Activated T-cell treated with anti-CD3 and anti-CD28 coated beads for 24 hours (primary cell): Measurements from ENCODE around the gene TEP1.
"Not testable (repeated sequence)": the region's sequence is repeated elsewhere in the genome, so short reads cannot be mapped to it uniquely, and the experiment has no call there.

Experiments
- DNase-seq: peaks from one replicate; pipeline ENCODE4 v3.0.0-alpha.2; 2020; ENCODE audit warnings: low read depth

TEP1 gene

DNA sequence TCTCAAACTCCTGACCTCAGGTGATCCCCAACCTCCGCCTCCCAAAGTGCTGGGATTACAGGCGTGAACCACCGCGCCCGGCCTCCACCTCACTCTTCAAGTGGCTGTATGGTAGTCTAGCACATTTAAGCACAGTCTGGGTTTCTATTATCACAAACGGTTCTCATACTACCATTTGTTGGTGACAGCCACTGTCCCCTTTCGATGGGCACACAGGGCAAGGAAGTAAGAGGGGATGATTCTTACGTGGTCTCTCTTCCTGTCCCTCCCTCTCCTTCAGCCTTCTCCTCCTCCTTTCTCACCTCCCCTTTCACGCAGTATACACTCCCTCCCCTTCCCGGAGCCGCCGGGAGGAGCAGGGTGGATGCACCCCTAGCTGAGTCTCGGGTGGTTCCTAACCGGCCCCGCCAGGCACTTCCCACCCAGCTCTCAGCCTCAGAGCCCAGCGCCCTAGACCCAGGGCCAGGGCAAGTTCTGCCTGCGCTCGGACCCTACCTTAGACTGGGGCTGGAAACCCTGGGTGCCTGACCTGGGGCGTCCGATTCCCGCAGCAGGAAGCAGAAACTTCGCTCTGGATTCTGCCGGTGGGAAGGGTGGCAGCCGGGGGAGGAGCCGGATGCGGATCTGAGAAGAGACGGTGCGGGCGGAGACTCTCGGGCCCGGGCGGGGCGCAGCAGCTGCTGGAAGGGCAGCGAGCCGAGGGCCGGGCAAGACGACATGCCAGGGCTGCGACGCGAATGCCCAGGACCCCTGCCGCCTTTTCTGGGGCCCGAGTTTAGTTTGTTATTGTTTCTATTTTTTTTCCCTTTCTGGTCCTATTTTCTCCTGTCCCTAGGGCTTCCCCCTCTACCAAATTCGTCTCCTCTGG is at the start of gene TEP1:
TSS of gene TEP1 (minus strand) at position 626 of the 868 bp plus-strand sequence. CDS start 5,062 bp downstream, outside the sequence.
- peak; percentile 68 for DNase-seq

DNA sequence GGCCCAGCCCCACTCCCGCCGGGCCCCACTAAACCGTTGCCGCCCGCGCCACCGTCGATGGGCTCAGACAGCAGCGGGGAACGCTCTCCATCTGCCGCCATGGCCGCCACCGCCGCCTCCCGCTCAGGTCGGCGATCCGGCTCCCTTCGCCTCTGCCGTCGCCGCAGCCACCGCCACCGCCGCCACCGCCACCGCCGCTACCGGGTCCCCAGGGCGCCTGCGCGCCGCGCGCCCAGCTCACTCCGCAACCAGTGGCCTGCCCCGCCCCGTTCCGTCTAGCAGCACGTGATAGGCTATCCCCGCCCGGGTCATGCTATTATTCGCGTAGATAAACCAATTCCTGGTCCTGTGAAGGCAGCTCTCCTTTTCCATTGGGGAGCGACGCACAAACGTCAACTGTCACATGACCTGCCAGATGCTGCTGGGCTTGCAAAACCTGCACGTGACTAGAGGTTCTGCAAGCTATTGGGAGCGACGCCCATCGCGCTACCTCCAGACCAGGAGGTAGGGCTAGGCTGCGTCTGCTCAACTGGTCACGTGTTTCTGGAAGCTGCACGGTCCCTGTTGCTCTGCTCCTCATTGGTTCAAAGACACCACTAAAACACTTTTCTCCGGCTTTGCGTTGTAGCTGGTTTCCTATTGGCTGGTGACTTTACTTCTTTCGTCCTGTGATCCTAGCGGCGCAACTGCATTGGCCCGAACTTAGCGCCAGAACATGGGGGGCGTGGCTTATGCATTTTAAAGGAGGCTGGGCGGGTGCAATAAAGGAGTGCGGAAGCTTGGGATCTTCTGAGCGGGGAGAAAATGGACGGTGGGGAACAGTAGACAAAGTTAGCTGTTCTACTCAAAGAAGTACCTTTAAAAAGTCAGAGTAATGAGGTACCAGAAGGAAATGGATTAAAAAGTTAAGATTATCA is 48.2 kb upstream of the TEP1 start, which contains the start of gene PIP4P1:
TSS of gene PIP4P1 (minus strand) at position 210 of the 917 bp plus-strand sequence. CDS start at position 101, 109 bp downstream.
- DNase-seq: peak; percentile 98

GRCh38 chr14:20460458-20461224 is 47.3 kb upstream of the TEP1 start:
- DNase-seq: no peak

GRCh38 chr14:20458031-20458789 is 44.9 kb upstream of the TEP1 start:
- DNase-seq: no peak

DNA sequence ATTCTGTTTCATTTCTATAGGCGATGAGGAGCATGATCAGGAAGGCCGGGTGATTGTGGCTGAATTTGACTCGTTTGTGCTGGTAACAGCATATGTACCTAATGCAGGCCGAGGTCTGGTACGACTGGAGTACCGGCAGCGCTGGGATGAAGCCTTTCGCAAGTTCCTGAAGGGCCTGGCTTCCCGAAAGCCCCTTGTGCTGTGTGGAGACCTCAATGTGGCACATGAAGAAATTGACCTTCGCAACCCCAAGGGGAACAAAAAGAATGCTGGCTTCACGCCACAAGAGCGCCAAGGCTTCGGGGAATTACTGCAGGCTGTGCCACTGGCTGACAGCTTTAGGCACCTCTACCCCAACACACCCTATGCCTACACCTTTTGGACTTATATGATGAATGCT is 43.7 kb upstream of the TEP1 start:
- DNase-seq: no peak

GRCh38 chr14:20455355-20456300 is 42.3 kb upstream of the TEP1 start:
- DNase-seq: no peak

DNA sequence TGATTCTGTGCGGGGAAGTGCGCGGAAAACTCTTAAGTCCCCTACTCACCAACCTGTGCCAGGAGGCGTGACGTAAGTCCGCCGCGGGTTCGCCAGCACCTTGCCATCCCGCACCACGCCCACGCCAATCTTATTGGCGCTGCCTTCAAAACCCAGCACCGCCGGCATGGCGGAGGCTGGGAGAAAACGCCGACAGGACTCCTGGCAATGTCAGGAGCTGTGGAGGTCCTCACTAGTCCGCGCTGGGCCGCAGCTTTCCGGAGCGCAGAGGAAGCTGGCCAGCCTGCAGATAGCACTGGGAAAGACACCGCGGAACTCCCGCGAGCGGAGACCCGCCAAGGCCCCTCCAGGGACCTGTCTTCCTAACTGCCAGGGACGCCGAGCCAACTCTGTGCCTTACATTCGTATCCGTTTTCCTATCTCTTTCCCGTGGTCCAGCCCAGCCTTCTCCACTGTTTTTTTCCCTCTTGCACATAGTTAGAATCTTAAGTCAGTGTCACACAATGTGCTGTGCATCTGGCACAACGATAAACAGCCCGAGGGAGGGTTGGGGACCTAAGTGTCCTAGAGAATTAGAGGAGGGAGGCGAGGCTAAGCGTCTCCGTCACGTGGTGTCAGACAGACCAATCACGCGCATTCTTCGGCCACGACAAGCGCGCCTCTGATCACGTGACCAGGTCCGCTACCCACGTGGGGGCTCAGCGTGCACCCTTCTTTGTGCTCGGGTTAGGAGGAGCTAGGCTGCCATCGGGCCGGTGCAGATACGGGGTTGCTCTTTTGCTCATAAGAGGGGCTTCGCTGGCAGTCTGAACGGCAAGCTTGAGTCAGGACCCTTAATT is 41.4 kb upstream of the TEP1 start, which contains the start of the genes APEX1 and OSGEP:
TSS of gene APEX1 (plus strand) at position 711 of the 839 bp plus-strand sequence. CDS start 420 bp downstream, outside the sequence.
TSS of gene OSGEP (minus strand) at position 297 of the 839 bp plus-strand sequence. CDS start at position 168, 129 bp downstream.
- DNase-seq: peak; percentile 98

DNA sequence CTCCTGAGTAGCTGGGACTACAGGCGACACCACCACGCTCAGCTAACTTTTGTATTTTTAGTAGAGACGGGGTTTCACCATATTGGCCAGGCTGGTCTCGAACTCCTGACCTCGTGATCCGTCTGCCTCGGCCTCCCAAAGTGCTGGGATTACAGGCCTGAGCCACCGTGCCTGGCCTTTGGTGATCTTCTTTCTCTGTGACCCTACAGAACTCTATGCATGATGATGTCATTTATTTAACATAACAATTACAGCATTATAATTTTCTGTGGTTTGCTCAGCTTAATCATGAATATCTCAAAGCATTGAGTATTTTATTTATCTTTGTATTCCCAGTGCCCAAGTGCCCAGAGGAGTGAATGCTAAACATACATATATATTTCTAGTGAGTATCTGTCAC is 39.5 kb upstream of the TEP1 start:
- not testable (repeated sequence) for DNase-seq

DNA sequence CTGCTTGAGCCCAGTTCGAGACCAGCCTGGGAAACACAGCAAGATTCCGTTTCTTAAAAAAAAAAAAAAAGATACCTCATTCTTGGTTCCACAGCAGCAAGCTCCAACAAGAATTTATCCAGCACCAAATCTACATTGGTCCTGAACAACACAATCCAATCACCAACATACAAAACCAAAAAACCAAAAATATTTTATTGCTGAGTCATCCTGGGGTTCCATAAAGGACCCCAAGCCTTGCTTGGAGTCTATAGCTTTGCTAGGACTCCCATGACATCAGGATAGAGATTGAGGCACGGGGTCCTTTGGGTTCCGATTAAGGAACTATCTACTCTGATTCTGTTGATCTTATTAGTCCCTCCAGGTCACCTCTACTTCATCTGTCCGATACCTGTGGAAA is 33.6 kb upstream of the TEP1 start:
- DNase-seq: no peak

DNA sequence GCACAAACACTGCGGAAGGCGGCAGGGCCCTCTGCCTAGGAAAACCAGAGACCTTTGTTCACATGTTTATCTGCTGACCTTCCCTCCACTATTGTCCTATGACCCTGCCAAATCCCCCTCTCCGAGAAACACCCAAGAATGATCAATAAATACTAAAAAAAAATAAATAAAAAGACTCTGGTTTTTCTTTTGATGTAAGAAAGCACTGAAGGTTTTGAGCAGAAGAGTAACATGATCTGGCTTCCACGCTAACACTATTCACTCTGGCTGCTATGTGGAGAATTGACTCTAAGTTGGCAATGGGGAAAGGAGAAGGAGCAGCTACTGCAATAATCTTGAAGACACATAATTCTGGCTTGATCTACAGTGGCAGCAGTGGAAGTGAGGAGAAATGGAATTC is 30.3 kb upstream of the TEP1 start:
- DNase-seq: not testable (repeated sequence)

DNA sequence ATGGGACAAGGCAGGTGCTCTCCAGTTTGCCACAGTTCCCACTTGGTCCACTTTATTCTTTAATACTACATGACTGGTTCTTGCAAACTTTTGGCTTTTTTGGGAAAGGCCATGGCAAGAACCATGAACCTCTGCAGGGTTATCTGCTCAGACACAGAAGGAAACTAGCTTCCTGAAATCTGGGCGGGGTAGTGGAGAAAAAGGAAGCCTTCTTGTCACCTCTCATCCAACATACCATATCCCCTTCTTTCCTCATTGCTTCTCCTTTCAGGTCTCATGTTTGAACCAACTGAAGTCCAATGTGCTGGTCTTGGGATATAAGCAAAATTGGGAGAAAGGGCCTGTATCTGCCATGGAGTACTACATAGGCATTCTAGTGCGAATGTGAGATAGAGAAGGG is 28.2 kb upstream of the TEP1 start:
- DNase-seq: no peak

DNA sequence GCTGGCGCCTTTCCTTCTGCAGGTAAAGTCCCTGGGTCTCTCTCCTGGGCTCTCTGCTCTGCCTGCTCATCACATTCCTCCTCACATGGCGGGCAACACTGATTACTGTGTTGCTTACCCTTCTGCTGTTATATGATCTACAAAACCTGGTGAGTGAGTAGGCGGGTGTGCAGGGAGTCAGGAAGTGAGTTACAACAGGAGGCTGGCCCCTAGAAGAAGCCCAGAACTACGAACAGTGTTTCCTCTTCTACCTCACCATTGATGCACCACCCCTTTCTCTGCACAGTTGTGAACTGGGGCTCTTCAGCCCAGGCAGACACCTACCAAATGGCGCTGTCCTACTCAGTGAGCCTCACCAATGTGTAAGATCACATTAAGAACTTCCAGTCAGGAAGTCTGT is 27.6 kb upstream of the TEP1 start:
- no peak for DNase-seq

GRCh38 chr14:20440465-20440864 is 27.2 kb upstream of the TEP1 start:
- no peak for DNase-seq

- no peak for DNase-seq
Measured at GRCh38 chr14:20438664-20439063, 25.4 kb upstream of the TEP1 start.

DNA sequence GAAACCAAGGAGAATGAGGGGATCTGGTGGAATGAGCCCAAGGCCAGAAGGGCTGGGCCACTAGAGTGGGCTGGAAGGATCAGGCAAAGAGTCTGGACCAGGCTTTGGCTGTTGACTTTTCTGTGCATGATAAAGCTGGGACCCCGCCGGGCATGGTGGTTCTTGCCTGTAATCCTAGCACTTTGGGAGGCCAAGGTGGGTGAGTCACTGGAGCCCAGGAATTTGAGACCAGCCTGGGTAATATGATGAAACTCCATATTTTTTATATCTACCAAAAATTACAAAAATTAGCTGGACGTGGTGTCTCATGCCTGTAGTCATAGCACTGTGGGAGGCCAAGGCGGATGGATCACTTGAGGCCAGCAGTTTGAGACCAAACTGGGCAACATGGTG is 23.1 kb upstream of the TEP1 start:
- no peak for DNase-seq

DNA sequence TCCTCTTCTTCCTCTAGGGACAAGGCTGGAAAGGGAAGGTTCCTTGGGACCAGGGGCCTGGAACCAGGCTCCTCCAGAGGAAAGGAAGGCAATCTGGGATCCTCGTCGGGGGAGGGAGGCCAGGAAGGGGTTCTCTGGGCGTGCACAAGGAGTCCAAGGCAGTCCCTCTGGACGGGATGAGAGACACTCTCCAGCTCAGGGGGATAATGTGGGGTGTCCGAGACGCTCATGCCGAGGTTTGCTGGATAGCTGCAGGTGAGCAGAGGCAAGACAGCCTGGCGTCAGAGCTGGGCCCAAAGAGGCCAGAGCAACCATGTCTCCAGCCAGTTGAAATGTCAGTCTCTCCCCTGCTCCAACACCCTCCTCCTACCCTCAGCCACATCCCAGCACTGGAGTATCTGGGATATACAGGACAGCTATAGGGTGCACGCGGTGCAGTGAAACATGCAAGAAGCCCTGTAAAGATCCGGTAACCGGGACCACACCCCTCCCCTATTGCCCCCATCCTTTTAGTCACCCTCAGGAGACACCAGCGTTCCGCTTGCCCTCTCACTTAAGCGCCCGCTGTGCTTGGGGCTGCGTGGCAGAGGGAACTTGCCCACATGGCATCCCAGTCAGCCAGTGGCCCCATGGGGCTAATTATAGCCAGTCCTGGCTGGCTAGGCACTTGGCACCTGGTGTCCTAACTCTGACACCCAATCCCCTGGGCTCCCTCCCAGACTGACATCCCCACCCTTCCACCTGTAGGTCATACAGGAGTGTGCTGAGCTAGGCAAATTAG is 22.5 kb upstream of the TEP1 start, which contains the start of gene KLHL33:
TSS of gene KLHL33 (minus strand) at position 585 of the 781 bp plus-strand sequence. CDS start at position 230, 355 bp downstream.
- DNase-seq: no peak

DNA sequence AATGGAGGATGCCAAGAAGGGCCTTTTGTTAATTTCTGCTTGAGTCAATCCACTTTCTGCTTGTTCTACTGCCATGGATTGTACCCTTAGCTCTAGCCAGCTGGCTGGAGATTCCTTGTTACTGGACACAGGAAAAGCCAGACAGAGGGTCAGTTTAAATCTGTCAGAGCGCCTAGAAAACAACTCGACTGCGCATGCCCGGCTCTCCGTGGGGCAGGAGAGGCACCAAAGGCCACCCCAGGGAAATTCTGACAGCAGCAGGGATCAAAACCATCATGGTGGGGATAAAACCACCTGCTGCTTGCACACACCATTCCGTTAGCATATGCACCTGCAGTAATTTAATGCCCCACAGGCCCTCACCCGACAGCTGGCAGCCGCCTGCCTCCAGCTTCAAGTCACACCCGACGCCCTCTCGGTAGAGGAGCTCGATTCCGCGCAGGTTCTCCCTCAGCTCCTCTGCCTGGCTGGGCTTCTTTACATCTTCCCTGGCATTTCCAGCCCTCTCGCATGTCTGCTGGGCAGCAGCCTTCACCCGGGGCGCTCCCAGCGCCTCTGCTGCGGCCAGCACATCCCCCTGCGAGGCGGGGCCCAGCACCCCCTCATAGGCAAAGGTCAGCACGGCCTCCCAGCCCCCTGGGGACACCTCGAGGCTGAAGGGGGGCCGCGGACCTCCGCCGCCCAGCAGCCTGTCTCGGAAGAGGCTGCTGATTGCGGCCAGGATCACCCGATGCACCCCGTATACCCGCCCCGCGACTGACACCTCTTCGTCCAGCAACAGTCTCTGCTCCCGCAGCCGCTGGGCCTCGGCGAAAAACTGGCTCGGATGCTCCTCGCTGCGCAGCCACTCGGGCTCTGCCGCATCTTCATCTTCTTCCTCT is 21.6 kb upstream of the TEP1 start:
- DNase-seq: no peak
